ENCODE results near the gene PAEP.
"Not testable (repeated sequence)": the region's sequence is repeated elsewhere in the genome, so short reads cannot be mapped to it uniquely, and the experiment has no call there.

Gene PAEP

DNA sequence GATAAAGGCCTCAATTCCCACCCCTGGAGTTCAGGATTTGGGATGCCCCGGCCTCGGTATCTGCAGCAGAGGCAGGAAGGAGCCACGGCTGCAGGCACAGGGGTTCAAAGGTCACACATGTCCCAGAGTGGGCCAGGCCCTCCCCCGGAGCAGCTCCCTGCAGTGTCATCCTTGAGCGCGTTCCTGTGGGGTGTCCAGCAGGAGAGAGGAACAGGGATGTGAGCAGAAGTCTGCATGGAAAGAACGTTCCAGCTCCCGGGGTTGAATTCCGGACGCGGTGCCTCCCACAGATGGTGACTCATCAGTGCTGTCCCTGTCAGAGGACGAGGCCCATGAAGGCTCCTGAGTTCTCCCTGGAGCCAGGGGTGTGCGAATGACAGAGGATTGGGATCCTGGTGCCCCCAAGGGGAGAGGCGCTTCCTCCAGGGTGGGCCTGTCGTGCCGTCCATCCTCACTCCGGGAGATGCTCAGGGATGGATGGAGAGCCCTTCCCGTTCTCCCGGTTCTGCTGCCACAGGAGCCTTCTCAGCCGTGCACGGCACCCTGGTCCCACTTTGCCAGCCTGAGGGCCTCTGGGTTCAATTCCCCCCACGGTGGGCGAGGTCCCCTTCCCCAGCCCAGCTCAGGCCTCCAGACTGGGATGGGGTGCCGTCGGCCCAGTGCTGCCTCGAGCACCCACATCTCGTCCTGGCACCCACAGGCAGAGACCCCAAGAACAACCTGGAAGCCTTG lies 37.3 kb upstream of the PAEP start:
- H3K27ac ChIP-seq = no peak overlapping the region

DNA sequence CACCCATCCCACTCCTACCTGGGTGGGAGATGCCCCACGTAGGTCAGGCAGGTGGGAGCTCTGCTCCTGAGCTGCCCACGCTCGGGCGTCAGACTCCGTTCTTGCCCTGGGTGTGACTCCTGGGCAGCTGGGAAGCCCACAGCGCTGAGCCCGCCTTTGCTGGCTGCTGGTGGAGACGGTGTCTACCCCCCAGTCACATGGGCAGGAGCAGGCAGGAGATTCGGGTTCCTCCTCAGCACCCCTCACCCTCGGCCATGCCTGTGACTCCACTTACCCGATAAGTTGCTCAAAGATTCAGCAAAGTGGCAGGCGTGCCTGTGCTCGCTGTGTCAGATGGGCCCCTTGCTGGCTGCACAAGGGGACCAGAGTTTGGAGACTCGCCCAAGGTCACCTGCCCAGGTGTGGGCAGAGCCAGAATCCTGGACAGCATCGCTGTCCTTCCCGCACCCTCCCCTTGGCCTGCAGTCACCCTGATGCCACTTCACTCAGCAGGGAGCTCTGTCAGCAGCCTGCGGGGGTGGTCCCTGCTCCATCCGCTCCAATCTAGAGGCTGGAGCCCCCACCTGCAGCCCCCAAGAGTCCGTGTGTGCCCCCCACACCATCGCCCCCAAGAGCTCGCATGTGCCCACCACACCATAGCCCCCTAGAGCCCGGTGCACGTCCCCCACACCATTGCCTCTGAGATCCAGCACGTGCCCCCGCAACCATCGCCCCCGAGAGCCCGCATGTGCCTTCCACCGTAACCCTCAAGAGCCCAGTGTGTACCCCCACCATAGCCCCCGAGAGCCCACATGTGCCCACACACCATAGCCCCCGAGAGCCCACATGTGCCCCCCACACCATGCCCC lies 36.1 kb upstream of the PAEP start:
- peaks cover 0 to 66% of the 10 kb centered on the region in 2 donors for H3K27me3 ChIP-seq
- H3K36me3 ChIP-seq = no peaks in the 10 kb centered on the region
- no peaks in the 10 kb centered on the region for H3K4me1 ChIP-seq
- TF ChIP-seq, protein P1, sequence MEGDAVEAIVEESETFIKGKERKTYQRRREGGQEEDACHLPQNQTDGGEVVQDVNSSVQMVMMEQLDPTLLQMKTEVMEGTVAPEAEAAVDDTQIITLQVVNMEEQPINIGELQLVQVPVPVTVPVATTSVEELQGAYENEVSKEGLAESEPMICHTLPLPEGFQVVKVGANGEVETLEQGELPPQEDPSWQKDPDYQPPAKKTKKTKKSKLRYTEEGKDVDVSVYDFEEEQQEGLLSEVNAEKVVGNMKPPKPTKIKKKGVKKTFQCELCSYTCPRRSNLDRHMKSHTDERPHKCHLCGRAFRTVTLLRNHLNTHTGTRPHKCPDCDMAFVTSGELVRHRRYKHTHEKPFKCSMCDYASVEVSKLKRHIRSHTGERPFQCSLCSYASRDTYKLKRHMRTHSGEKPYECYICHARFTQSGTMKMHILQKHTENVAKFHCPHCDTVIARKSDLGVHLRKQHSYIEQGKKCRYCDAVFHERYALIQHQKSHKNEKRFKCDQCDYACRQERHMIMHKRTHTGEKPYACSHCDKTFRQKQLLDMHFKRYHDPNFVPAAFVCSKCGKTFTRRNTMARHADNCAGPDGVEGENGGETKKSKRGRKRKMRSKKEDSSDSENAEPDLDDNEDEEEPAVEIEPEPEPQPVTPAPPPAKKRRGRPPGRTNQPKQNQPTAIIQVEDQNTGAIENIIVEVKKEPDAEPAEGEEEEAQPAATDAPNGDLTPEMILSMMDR (IDR thresholded peaks at IDR 0.05) = no peak
- DNase-seq = peak in 1 of 2 donors; percentile 51
- intact Hi-C loops (cut with DNase I; ENCODE audit: low total_unique reads) = no loop called here
- no peak overlapping the region for H3K4me3 ChIP-seq
- H3K27ac ChIP-seq = no peak overlapping the region
- peaks cover 0 to 5% (median 3%) of the 10 kb centered on the region in 3 donors for H3K9me3 ChIP-seq

More for the DNA sequence above, 37.3 kb upstream of the PAEP start:
- no peaks in the 10 kb centered on the region for H3K4me1 ChIP-seq
- H3K27me3 ChIP-seq = peaks cover 0 to 61% of the 10 kb centered on the region in 2 donors
- H3K9me3 ChIP-seq = no peaks in the 10 kb centered on the region
- no peak overlapping the region for H3K4me3 ChIP-seq
- intact Hi-C loops (cut with DNase I; ENCODE audit: low total_unique reads) = no loop called here
- peak in 1 of 2 donors; percentile 51 for DNase-seq
- H3K36me3 ChIP-seq = no peaks in the 10 kb centered on the region
- TF ChIP-seq, protein P1 (IDR thresholded peaks at IDR 0.05) = no peak

DNA sequence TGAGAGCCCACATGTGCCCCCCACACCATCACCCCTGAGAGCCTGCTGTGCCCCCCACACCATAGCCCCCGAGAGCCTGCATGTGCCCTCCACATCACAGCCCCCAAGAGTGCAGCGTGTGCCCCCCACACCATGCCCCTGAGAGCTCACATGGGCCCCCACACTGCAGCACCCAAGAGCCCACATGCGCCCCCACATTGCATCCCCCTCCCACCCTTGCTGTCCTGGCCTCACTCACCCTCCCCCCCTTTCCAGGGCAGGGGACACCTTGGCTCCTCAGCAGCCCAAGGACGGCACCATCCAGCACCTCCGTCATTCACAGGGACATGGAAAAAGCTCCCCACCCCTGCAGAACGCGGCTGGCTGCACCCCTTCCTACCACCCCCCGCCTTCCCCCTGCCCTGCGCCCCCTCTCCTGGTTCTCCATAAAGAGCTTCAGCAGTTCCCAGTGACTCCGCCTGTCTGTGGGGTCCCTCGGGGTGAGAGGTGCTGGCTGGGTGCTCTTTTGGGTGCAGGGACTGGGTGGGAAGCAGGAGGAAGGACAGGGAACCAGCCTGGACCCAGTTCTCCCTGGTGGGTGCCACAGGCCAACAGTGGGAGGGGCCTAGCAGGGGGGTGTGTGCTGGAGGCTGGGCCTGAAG lies 35.3 kb upstream of the PAEP start:
- H3K27ac ChIP-seq = no peak overlapping the region
- no peaks in the 10 kb centered on the region for H3K36me3 ChIP-seq
- peaks cover 0 to 5% (median 3%) of the 10 kb centered on the region in 3 donors for H3K9me3 ChIP-seq
- peaks cover 0 to 70% of the 10 kb centered on the region in 2 donors for H3K27me3 ChIP-seq
- H3K4me3 ChIP-seq = no peak overlapping the region
- intact Hi-C loops (cut with DNase I; ENCODE audit: low total_unique reads) = no loop called here
- H3K4me1 ChIP-seq = no peaks in the 10 kb centered on the region
- TF ChIP-seq, protein P1 (IDR thresholded peaks at IDR 0.05) = no peak
- DNase-seq = peak in 1 of 2 donors; percentile 45

DNA sequence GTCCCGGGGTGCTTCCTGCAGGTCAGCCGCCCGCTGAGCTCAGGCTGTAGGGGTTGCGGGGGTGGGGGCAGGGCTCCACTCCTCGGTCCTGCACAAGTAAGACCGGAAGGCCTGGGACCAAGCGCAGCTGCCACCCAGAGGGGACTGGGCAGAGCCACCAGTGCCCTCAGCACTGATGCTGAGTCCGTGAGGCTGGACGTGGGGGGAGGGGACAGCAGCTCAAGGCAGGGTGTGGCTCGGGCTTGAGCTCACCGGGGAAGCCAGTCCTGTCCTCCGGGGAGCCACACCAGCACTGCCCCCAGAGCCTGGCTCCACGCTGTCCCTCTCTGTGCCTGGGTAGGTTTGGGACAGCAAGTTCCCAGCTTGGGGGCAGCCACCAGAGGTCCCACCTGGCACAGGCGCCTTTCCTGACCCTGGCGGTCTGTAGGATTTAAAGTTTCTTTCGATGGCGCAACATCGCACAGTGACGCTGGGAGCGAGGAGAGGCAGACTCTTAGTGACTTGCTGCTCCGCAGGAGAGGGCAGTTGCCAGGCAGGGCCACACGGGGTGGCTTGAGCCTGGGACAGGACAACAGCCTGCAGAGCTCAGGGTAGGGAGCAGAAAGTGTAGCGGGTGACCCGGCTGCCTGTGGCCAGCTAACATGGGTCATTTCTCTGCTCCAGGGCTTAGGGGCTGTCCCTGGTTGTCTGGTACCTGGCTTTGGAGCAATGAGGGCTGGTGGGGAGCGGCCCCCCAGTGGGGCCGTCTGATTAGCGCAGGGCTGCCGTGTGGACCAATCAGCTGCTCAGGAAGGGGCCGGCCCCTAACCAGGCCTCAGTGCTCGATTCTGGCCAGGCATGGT lies 34.6 kb upstream of the PAEP start:
- Histone ChIP-seq H3K4me1 (no peaks in the 10 kb centered on the region), H3K27ac (no peak overlapping the region), H3K4me3 (no peak overlapping the region), H3K36me3 (no peaks in the 10 kb centered on the region), H3K9me3 (peaks cover 0 to 5% (median 3%) of the 10 kb centered on the region in 3 donors), H3K27me3 (peaks cover 0 to 71% of the 10 kb centered on the region in 2 donors)
- intact Hi-C loops (cut with DNase I; ENCODE audit: low total_unique reads) = no loop called here
- peak in 1 of 2 donors; percentile 57 for DNase-seq
- TF ChIP-seq, protein P1 (IDR thresholded peaks at IDR 0.05) = no peak

DNA sequence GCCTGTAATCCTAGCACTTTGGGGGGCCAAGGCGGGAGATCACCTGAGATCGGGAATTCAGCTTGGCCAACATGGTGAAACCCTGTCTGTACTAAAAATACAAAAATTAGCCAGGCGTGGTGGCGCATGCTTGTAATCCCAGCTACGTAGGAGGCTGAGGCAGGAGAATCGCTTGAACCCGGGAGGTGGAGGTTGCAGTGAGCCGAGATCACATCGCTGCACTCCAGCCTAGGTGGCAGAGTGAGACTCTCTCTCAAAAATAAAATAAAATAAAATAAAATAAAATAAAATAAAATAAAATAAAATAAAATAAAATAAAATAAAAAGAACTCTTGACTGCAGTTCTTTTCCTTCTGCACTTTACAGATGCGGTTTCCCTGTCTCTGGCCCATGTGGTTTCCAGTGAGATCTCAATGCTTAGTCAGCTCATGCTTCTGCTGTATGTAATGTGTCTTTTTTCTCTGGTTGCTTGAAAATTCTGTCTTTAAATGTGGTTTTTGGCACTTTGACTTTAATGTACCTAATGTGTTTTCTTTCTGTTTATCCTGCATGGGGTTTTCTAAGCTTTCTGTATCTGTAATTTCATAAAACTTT lies 32.6 kb upstream of the PAEP start:
- H3K9me3 ChIP-seq; H3K36me3 ChIP-seq; H3K27ac ChIP-seq; H3K4me1 ChIP-seq; H3K4me3 ChIP-seq; intact Hi-C loops (cut with DNase I; ENCODE audit: low total_unique reads): not testable (repeated sequence)
- peak in 1 of 2 donors; percentile 44 for DNase-seq
- peaks cover 0 to 63% of the 10 kb centered on the region in 2 donors for H3K27me3 ChIP-seq

Measured in tibial artery (tissue), 4 donors.